Lower lobe of right lung (tissue), 2 donors: Measurements from ENCODE around the gene TUBB. TPM values are rescaled to one million over a fixed set of nuclear protein-coding genes. Genes with fewer than 3 reads are reported as not detected.

ENCODE experiments used
- ATAC-seq, 2 donors: fragments of 200-7000 bp; cut with Tn5 transposase; one replicate each; pipeline ENCODE4 v1.9.1; 2020 to 2022; ENCODE audit warnings: mild to moderate bottlenecking in 2 of 2, moderate library complexity in 2 of 2
- DNase-seq: peaks from one replicate; pipeline ENCODE4 v3.0.0-alpha.2; 2020
- H3K27ac ChIP-seq: fragments of 200-600 bp; one replicate; pipeline ENCODE4 v1.8.0; 2022
- H3K27me3 ChIP-seq: fragments of 200-600 bp; one replicate; pipeline ENCODE4 v1.8.0; 2022; ENCODE audit warnings: low read depth
- H3K36me3 ChIP-seq: fragments of 200-600 bp; one replicate; pipeline ENCODE4 v1.8.0; 2022; ENCODE audit warnings: mild to moderate bottlenecking
- H3K4me1 ChIP-seq: fragments of 200-600 bp; one replicate; pipeline ENCODE4 v1.8.0; 2022
- H3K4me3 ChIP-seq: fragments of 200-600 bp; one replicate; pipeline ENCODE4 v1.8.0; 2022; ENCODE audit warnings: mild to moderate bottlenecking
- H3K9me3 ChIP-seq: fragments of 200-600 bp; one replicate; pipeline ENCODE4 v1.8.0; 2022
- intact Hi-C: fragments of 100-400 bp; cut with DNase I; formaldehyde crosslinking; loops from one replicate; pipeline ENCODE4 v1.11.0; 2022
- total RNA-seq: library from RNA; stranded (reverse); fragmentation: NEBNext Ultra II Directional; extraction: Animal tissue kit (Norgen Biotek cat#: 25700); gene quantifications from one replicate; pipeline ENCODE4 v1.2.1, GENCODE V29; 2021
- TF ChIP-seq, protein P1 (sequence below): fragments of 200-600 bp; IDR thresholded peaks from one replicate; pipeline ENCODE4 v1.8.0; 2022; ENCODE audit warnings: antibody characterized with exemption, mild to moderate bottlenecking
- donor health status: DM: no; HTN: yes; CAD: no; lungs with severe emphysema.

TUBB gene
- total RNA-seq, 1 donor from 2014 or later: 292 TPM

- Histone ChIP-seq H3K9me3 (no peaks in the 10 kb centered on the region), H3K27ac (no peak overlapping the region), H3K4me1 (peaks cover 31% of the 10 kb centered on the region), H3K27me3 (no peaks in the 10 kb centered on the region), H3K4me3 (no peak overlapping the region), H3K36me3 (no peaks in the 10 kb centered on the region)
- TF ChIP-seq, protein P1, sequence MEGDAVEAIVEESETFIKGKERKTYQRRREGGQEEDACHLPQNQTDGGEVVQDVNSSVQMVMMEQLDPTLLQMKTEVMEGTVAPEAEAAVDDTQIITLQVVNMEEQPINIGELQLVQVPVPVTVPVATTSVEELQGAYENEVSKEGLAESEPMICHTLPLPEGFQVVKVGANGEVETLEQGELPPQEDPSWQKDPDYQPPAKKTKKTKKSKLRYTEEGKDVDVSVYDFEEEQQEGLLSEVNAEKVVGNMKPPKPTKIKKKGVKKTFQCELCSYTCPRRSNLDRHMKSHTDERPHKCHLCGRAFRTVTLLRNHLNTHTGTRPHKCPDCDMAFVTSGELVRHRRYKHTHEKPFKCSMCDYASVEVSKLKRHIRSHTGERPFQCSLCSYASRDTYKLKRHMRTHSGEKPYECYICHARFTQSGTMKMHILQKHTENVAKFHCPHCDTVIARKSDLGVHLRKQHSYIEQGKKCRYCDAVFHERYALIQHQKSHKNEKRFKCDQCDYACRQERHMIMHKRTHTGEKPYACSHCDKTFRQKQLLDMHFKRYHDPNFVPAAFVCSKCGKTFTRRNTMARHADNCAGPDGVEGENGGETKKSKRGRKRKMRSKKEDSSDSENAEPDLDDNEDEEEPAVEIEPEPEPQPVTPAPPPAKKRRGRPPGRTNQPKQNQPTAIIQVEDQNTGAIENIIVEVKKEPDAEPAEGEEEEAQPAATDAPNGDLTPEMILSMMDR: no peak
- ATAC-seq (no peak), DNase-seq (no peak)
- intact Hi-C loops: no loop called here
These were observed 47.2 kb downstream of the TUBB start for GRCh38 chr6:30767158-30767943.

- ATAC-seq (no peak), DNase-seq (no peak)
- peaks cover 31% of the 10 kb centered on the region for H3K4me1 ChIP-seq
- no peaks in the 10 kb centered on the region for H3K9me3 ChIP-seq
- intact Hi-C loops: no loop called here
- H3K27me3 ChIP-seq: no peaks in the 10 kb centered on the region
- H3K4me3 ChIP-seq: no peak overlapping the region
- TF ChIP-seq, protein P1: no peak
- H3K27ac ChIP-seq: no peak overlapping the region
- H3K36me3 ChIP-seq: no peaks in the 10 kb centered on the region
These were observed 47.8 kb downstream of the TUBB start for GRCh38 chr6:30767944-30768301.

- Histone ChIP-seq H3K36me3 (no peaks in the 10 kb centered on the region), H3K27me3 (no peaks in the 10 kb centered on the region), H3K4me3 (no peak overlapping the region), H3K27ac (no peak overlapping the region), H3K4me1 (peaks cover 28% of the 10 kb centered on the region), H3K9me3 (no peaks in the 10 kb centered on the region)
- intact Hi-C loops: no loop called here
- no peak for ATAC-seq
- TF ChIP-seq, protein P1: no peak
- no peak for DNase-seq
These were observed 48.5 kb downstream of the TUBB start for GRCh38 chr6:30768634-30769087.

DNA sequence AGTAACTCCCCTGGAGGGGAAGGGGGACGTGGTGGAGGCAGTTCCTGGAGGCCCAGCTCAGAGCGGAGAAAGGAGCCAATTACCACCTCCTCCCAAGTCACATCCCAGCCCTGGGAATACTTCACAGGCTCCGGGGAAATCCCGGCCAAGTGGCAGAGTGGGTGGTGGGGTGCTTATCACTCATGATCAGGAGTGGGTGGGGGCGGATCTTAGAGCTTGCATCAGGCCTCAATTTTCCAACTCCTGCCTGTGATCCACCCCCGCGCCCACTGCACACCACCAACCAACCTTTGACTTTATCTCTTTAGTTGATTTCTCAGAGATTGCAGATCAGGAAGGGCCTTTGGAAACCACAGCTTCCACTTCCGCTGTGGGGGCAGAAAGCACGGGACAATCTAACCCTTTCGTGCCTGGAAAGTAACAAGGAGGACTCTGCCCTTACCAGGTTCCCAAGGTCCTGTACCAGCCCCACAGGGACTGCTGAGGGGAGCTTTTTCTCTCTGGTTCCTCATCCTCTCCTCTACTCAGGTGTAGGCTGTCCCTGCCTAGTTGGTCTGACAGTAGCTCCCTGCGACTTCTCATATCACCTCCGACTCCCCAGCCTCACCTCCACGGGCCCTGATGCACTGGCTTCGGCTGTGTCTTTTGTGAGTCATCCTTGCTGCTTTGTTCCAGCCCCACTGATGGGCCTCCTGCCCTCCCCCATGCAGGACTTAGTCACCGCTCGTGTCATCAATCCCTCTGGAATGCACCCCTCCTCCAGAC, 49.1 kb downstream of the TUBB start:
- peak overlapping the region; percentile 2 for H3K27ac ChIP-seq
- no peaks in the 10 kb centered on the region for H3K9me3 ChIP-seq
- intact Hi-C loops: no loop called here
- no peaks in the 10 kb centered on the region for H3K36me3 ChIP-seq
- peaks cover 22% of the 10 kb centered on the region for H3K4me1 ChIP-seq
- peak overlapping the region; percentile 5 for H3K4me3 ChIP-seq
- TF ChIP-seq, protein P1: no peak
- DNase-seq (peak; percentile 62), ATAC-seq (peak; percentile 71 to 73)
- H3K27me3 ChIP-seq: no peaks in the 10 kb centered on the region

DNA sequence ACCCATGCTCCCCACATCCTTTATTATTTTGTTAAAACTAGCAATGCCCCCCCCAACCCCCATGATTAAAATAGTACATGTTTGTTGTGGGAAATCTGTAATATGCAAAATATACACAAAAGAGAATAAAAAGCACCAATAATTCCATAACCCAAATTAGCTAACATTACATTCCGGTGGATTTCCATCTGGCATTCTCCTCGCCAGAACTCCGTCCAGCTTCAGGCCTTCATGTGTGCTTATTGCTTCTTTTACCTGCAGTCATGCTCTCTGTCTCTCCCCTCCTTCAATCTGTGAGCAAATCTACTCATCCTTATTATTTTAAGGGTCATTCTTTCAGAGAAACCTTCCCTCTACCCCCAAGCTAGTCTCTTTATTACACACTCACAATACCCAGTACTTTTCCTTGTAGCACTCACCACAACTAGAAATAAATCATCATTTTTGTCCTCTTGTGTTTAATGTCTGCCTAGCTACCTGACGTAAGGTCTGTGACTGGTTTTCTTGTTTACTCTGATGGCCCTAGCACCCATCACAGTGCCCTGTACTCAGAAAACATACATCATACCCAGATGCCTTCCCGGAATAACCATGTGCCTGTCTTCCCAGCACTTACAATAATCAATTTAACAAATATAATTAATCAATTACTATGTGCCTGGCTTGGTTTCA, 49.8 kb downstream of the TUBB start:
- no peak for DNase-seq
- peaks cover 22% of the 10 kb centered on the region for H3K4me1 ChIP-seq
- H3K27me3 ChIP-seq: no peaks in the 10 kb centered on the region
- TF ChIP-seq, protein P1: no peak
- intact Hi-C loops: no loop called here
- ATAC-seq: no peak
- peak overlapping the region; percentile 2 for H3K27ac ChIP-seq
- no peaks in the 10 kb centered on the region for H3K36me3 ChIP-seq
- H3K4me3 ChIP-seq: no peak overlapping the region
- H3K9me3 ChIP-seq: no peaks in the 10 kb centered on the region
